Activated T-helper 2 cell treated with anti-CD3 and anti-CD28 coated beads, Interferon-gamma antibody, Interleukin-2, Interleukin-4, amounts not matched to agents 10 μg/mL and 5 μg/mL and 100 μg/mL, durations not matched to agents 14 hours and 24 hours and 36 hours (primary cell): ENCODE measurements around the gene CADM2. TPM values are rescaled to one million over a fixed set of nuclear protein-coding genes. Genes with fewer than 3 reads are reported as not detected.

Source experiments
- DNase-seq: peaks from one replicate; pipeline ENCODE4 v3.0.0; 2021; ENCODE audit warnings: low spot score
- H3K27ac Mint-ChIP-seq: one replicate; pipeline ENCODE4 v1.8.0; 2021; ENCODE audit warnings: mixed read lengths
- H3K27me3 Mint-ChIP-seq: one replicate; pipeline ENCODE4 v1.8.0; 2021; ENCODE audit warnings: low read depth, mixed read lengths
- H3K36me3 Mint-ChIP-seq: one replicate; pipeline ENCODE4 v1.8.0; 2021; ENCODE audit warnings: low read depth, mixed read lengths
- H3K4me1 Mint-ChIP-seq: one replicate; pipeline ENCODE4 v1.8.0; 2021; ENCODE audit warnings: low read depth, mixed read lengths
- H3K4me3 Mint-ChIP-seq: one replicate; pipeline ENCODE4 v1.8.0; 2021; ENCODE audit warnings: low read depth, mild to moderate bottlenecking, moderate library complexity, mixed read lengths
- H3K9me3 Mint-ChIP-seq: one replicate; pipeline ENCODE4 v1.8.0; 2021; ENCODE audit warnings: mixed read lengths
- intact Hi-C: fragments of 100-400 bp; cut with micrococcal nuclease; formaldehyde crosslinking; loops from one replicate; pipeline ENCODE4 v1.15.1; 2023
- total RNA-seq: library from RNA; stranded (reverse); gene quantifications from 2 replicates; pipeline ENCODE4 v1.2.3, GENCODE V29; 2022

CADM2 gene
- total RNA-seq, 1 donor from 2014 or later: not detected

- no peaks in the 10 kb centered on the region for H3K4me1 Mint-ChIP-seq
- no peak for DNase-seq
- intact Hi-C loops: no loop called here
- H3K4me3 Mint-ChIP-seq: no peak overlapping the region
- H3K27me3 Mint-ChIP-seq: no peaks in the 10 kb centered on the region
- no peak overlapping the region for H3K27ac Mint-ChIP-seq
- H3K9me3 Mint-ChIP-seq: peaks cover 10% of the 10 kb centered on the region
- H3K36me3 Mint-ChIP-seq: no peaks in the 10 kb centered on the region
Measured at GRCh38 chr3:85426121-85426520, 467.3 kb downstream of the CADM2 start.

DNA sequence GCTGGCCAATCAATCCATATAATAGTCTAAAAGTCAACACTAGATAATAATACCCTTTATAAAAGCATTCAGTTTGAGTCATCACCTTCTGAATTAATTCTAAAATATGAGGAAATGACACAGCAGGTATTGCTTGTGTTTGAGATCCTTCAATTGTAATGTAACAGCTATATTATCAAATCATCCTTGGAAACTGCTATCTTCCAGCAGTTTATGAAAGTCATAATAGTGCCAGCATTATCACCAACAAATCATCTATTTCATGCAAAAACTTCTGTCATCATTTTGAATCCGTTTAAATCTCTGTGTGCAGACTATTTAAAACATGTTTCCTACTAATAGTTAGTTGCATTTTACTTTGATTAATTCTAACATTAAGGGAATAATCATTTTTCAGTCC is 468.7 kb downstream of the CADM2 start:
- intact Hi-C loops: no loop called here
- H3K9me3 Mint-ChIP-seq: peaks cover 14% of the 10 kb centered on the region
- no peaks in the 10 kb centered on the region for H3K27me3 Mint-ChIP-seq
- no peak overlapping the region for H3K4me3 Mint-ChIP-seq
- DNase-seq: no peak
- H3K36me3 Mint-ChIP-seq: no peaks in the 10 kb centered on the region
- no peaks in the 10 kb centered on the region for H3K4me1 Mint-ChIP-seq
- no peak overlapping the region for H3K27ac Mint-ChIP-seq

DNA sequence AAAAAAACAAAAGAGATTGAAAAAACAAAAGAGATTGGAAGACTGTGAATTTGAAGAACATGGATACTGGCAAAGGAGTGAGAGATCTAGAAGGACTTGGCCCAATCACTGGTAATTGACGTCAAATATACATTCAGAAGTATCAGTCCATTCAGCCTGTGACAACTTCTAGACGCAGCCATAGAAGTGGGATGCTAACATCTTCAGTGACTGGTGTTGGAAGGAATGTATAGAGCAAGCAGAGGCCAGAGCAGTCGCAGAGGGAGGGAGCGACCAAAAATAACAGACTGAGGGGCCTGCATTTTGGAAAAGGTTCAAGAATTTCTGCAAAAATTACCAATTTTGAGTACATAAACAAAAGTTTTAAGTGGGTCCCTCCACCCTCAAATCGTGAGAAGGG is 473.3 kb downstream of the CADM2 start:
- Mint-ChIP-seq H3K27me3 (no peaks in the 10 kb centered on the region), H3K27ac (no peak overlapping the region), H3K4me3 (no peak overlapping the region), H3K4me1 (no peaks in the 10 kb centered on the region), H3K9me3 (peaks cover 25% of the 10 kb centered on the region), H3K36me3 (no peaks in the 10 kb centered on the region)
- intact Hi-C loops: no loop called here
- no peak for DNase-seq

DNA sequence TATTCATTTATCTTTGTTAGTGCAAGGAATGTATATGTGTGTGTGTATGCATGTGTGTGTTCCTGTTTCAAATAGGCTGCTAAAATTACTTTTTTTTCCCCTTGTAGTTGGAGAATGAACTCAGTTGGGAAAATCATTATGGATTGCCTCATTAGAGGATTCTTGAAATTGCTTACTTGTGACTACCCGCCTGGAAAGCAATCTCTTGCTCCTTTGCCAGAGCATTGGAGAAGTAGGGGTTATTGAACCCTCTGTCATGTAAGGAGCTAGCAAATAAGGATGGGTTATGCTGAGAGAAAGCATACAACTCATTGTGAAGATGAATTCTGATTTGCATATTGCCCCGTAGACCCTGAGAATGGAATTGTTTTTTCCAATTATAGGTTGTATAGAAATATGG is 474.5 kb downstream of the CADM2 start:
- intact Hi-C loops: no loop called here
- Mint-ChIP-seq H3K4me3 (no peak overlapping the region), H3K4me1 (no peaks in the 10 kb centered on the region), H3K27me3 (no peaks in the 10 kb centered on the region), H3K9me3 (peaks cover 25% of the 10 kb centered on the region), H3K36me3 (no peaks in the 10 kb centered on the region), H3K27ac (no peak overlapping the region)
- no peak for DNase-seq

- no peak overlapping the region for H3K4me3 Mint-ChIP-seq
- no peaks in the 10 kb centered on the region for H3K9me3 Mint-ChIP-seq
- H3K27ac Mint-ChIP-seq: no peak overlapping the region
- no peak for DNase-seq
- H3K4me1 Mint-ChIP-seq: no peaks in the 10 kb centered on the region
- H3K27me3 Mint-ChIP-seq: no peaks in the 10 kb centered on the region
- intact Hi-C loops: no loop called here
- no peaks in the 10 kb centered on the region for H3K36me3 Mint-ChIP-seq
Measured at GRCh38 chr3:85455561-85456200, 496.9 kb downstream of the CADM2 start.

DNA sequence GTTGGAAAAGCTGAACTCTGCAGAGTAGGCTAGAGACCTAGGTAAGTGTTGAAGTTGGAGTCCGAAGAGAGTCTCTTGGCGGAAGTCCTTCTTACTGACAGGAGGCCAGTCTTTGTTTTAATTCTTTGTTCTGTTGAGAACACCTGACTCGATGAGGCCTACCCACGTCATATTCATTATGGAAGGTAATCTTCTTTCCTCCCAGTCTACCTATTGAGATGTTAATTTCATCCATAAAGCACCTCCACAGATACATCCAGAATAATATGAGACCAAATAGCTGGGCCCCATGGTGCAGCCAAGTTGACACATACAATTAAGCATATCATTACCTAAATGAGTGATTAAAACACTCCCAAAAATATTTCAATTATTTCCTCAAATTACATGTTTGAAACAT is 515.5 kb downstream of the CADM2 start:
- Mint-ChIP-seq H3K27me3 (no peaks in the 10 kb centered on the region), H3K27ac (no peak overlapping the region), H3K4me3 (no peak overlapping the region), H3K4me1 (no peaks in the 10 kb centered on the region), H3K36me3 (no peaks in the 10 kb centered on the region), H3K9me3 (peaks cover 8% of the 10 kb centered on the region)
- no peak for DNase-seq
- intact Hi-C loops: no loop called here

GRCh38 chr3:85475346-85475745 is 516.6 kb downstream of the CADM2 start:
- H3K4me1 Mint-ChIP-seq: no peaks in the 10 kb centered on the region
- H3K9me3 Mint-ChIP-seq: peaks cover 5% of the 10 kb centered on the region
- H3K27me3 Mint-ChIP-seq: no peaks in the 10 kb centered on the region
- H3K36me3 Mint-ChIP-seq: no peaks in the 10 kb centered on the region
- no peak overlapping the region for H3K4me3 Mint-ChIP-seq
- H3K27ac Mint-ChIP-seq: no peak overlapping the region
- intact Hi-C loops: no loop called here
- DNase-seq: no peak

DNA sequence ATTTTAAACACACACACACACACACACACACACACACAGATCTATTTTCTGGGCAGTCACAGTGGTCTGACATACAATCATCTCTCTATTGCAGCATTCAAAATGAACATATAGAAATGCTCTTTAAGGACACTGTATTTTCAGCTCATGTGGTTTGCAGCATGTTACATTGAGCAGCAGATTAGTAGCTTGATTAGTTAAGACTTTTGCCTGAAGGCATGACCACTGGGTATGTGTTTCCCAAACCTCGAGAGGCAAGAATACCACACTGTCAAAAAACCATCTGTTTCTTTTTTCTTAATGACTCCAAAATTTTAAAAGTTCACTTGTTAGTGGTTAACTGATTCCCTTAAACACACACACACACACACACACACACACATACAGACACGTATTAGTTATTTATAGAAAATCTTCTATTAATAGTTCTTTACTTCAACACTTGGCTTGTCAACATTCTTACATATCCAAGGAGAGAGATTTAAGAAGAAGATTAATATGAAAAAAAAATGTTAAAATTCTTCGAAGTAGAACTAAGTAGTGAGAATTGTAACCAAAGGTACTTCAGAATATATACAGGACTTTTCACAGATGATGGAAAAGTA is 518.2 kb downstream of the CADM2 start:
- Mint-ChIP-seq H3K27me3 (no peaks in the 10 kb centered on the region), H3K4me3 (no peak overlapping the region), H3K36me3 (no peaks in the 10 kb centered on the region), H3K9me3 (peaks cover 5% of the 10 kb centered on the region), H3K4me1 (no peaks in the 10 kb centered on the region), H3K27ac (no peak overlapping the region)
- intact Hi-C loops: no loop called here
- DNase-seq: no peak

- H3K27ac Mint-ChIP-seq: no peak overlapping the region
- peaks cover 10% of the 10 kb centered on the region for H3K9me3 Mint-ChIP-seq
- intact Hi-C loops: no loop called here
- no peak overlapping the region for H3K4me3 Mint-ChIP-seq
- DNase-seq: no peak
- no peaks in the 10 kb centered on the region for H3K27me3 Mint-ChIP-seq
- no peaks in the 10 kb centered on the region for H3K36me3 Mint-ChIP-seq
- no peaks in the 10 kb centered on the region for H3K4me1 Mint-ChIP-seq
Measured at GRCh38 chr3:85481411-85482212, 522.8 kb downstream of the CADM2 start.

- Mint-ChIP-seq H3K36me3 (no peaks in the 10 kb centered on the region), H3K27ac (no peak overlapping the region), H3K27me3 (no peaks in the 10 kb centered on the region), H3K9me3 (peaks cover 14% of the 10 kb centered on the region), H3K4me1 (no peaks in the 10 kb centered on the region), H3K4me3 (no peak overlapping the region)
- intact Hi-C loops: no loop called here
- no peak for DNase-seq
Measured at GRCh38 chr3:85482213-85482490, 523.4 kb downstream of the CADM2 start.

DNA sequence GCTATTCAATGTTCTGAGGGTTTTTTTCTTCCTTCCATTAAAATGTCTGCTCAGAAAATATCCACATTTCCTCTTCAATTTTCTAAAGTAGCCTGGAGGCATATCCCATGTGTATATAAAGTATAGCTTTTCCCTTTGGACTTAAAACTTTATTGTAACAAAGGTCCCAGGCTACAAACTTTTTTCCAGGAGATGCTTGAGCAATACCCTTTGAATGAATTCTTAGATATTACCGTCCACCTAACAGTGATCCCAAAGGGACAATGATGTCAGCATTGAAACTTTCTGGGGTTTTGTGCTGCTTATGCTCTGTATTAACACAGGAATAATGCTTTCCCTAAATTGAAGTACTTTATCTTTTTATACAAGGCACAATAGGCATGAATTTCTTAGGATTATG is 525.2 kb downstream of the CADM2 start:
- Mint-ChIP-seq H3K4me3 (no peak overlapping the region), H3K9me3 (peaks cover 17% of the 10 kb centered on the region), H3K4me1 (no peaks in the 10 kb centered on the region), H3K27ac (no peak overlapping the region), H3K27me3 (no peaks in the 10 kb centered on the region), H3K36me3 (no peaks in the 10 kb centered on the region)
- DNase-seq: no peak
- intact Hi-C loops: no loop called here

DNA sequence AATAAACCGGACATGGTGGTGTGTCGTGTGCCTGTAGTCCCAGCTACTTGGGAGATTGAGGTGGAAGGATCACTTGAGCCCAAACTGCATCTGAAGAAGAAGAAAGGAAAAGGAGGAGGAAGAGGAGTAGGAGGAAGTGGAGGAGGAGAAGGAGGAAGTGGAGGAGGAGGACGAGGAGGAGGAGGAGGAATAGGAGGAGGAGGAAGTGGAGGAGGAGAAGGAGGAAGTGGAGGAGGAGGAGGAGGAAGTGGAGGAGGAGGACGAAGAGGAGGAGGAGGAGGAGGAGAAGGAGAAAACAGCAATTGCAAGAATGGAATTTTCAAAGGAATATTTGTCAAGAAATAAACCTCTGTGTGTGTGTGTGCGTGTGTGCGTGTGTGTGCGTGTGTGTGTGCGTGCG is 528.6 kb downstream of the CADM2 start:
- intact Hi-C loops: no loop called here
- no peaks in the 10 kb centered on the region for H3K4me1 Mint-ChIP-seq
- H3K36me3 Mint-ChIP-seq: no peaks in the 10 kb centered on the region

GRCh38 chr3:85495602-85496001 is 536.8 kb downstream of the CADM2 start:
- no peaks in the 10 kb centered on the region for H3K36me3 Mint-ChIP-seq
- H3K4me1 Mint-ChIP-seq: no peaks in the 10 kb centered on the region
- no peaks in the 10 kb centered on the region for H3K27me3 Mint-ChIP-seq
- peaks cover 5% of the 10 kb centered on the region for H3K9me3 Mint-ChIP-seq
- no peak overlapping the region for H3K27ac Mint-ChIP-seq
- no peak overlapping the region for H3K4me3 Mint-ChIP-seq
- DNase-seq: no peak
- intact Hi-C loops: no loop called here

More for the DNA sequence above, 528.6 kb downstream of the CADM2 start:
- no peak overlapping the region for H3K4me3 Mint-ChIP-seq
- H3K27me3 Mint-ChIP-seq: no peaks in the 10 kb centered on the region
- peaks cover 12% of the 10 kb centered on the region for H3K9me3 Mint-ChIP-seq
- no peak for DNase-seq
- no peak overlapping the region for H3K27ac Mint-ChIP-seq
